DMS114 treated with DMSO at 0.1 percent for 48 hours (cell line): Measurements from ENCODE around the gene AOPEP.
"Not testable (repeated sequence)": the region's sequence is repeated elsewhere in the genome, so short reads cannot be mapped to it uniquely, and the experiment has no call there.

Experiments used
- DNase-seq: peaks from one replicate; lab custom pipeline; 2025; ENCODE audit not compliant: unreplicated experiment; lab: John Stamatoyannopoulos, UW

The AOPEP gene

DNA sequence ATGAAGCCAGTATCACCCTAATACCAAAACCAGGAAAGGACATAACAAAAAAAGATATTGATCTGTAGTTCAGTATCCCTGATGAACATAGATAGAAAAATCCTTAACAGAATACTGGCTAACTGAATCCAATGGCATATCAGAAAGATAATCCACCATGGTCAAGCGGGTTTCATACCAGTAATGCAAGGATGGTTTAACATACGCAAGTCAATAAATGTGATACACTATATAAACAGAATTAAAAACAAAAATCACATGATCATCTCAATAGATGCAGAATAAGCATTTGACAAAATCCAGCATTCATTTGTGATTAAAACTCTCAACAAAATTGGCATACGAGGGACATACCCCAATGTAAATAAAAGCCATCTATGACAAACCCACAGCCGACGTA lies 110.9 kb downstream of the AOPEP start:
- DNase-seq, result no peak

DNA sequence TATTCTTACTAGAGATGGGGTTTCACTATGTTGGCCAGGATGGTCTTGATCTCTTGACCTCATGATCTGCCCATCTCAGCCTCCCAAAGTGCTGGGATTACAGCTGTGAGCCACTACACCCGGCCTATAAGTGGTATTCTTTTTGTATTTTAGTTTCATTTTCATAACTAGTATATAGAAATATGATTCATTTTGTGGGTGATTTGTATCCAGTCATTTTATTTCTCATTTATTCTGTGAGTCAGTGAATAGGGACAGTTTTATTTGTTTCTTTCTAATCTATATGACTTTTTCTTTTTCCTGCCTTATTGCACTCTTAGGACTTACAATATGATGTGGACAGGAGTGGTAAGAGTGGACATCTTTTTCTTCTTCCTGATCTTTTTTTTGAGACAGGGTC lies 112.9 kb downstream of the AOPEP start:
- no peak for DNase-seq

DNA sequence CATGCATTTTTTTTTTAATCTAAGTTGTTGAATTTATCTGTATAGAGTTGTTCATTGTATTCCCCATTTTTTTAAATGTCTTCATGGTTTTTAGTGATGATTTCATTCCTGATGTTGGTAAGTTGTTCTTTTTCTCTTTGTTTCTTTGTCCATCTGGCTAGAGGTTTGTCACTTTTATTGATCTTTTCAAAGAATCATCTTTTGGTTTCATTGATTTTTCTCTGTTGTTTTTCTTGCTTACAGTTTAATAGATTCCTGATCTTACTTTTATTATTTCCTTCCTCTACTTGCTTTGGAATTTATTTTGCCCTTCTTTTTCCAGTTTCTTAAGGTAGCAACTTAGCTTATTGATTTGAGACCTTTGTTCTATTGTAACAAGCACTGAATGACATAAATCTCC lies 114.2 kb downstream of the AOPEP start:
- no peak for DNase-seq

DNA sequence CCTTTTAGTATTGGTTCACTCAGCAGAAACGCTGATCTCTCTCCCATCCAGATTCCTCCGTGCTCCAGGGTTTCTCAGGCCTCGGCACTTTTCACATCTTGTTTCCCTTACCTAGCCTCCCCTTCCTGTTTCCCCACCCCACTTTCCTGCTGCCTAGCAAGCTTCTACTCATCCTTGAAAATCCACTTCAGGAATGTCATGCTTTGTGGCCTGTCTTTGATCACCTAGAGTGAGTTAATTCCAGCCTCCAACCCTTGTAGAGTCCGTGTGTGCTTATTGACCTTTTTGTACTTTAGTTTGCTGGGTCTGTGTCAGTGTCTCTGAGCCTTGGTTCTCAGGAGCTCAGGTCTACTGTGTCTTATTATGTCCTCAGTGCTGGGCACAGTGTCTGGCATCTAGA lies 116.6 kb downstream of the AOPEP start:
- no peak for DNase-seq

DNA sequence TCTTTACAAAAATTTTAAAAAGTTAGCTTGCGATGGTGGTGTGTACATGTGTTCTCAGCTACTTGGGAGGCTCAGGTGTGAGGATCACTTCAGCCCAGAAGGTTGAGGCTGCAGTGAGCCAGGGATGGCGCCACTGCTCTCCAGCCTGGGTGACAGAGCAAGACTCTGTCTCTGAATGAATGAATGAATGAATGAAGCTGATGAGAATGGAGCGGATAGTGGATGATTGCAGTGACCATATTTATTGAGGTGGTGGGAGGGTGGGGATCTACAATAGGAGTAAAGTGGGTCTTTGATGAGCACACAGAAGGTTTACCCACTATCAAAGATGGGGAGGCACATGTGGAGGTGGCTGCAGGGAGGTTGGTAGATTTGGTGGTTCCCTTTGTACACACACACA lies 120.2 kb downstream of the AOPEP start:
- no peak for DNase-seq

DNA sequence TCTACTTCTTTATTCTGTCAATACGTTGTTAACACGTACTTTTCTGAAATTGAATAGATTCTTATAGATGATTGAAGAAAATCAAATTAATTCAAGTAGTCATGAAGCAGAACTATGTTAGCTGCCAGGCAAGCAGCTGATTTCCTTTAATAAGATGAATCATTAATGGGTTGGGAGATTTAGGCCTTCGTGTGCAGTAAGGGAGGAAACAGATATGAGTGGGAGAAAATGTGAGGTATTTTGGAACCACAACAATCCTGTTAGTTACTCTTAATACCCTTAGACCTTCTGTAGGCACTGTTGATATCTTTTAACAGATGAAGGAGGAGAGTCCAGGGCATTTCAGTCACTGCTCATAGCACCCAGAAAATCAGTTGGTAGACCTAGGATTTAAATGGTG lies 121.0 kb downstream of the AOPEP start:
- no peak for DNase-seq

DNA sequence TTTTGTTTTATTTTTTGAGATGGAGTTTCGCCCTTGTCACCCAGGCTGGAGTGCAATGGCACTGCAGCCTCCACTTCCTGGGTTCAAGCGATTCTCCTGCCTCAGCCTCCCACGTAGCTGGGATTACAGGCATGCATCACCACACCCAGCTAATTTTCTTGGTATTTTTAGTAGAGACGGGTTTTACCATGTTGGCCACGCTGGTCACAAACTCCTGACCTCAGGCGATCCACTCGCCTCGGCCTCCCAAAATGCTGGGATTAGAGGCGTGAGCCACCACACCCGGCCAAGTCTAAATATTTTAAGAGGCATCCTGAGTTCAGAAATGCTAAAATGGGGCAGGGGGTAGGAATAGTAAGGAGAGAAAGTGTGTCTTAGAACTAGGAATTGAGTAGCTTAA lies 122.3 kb downstream of the AOPEP start:
- not testable (repeated sequence) for DNase-seq

DNA sequence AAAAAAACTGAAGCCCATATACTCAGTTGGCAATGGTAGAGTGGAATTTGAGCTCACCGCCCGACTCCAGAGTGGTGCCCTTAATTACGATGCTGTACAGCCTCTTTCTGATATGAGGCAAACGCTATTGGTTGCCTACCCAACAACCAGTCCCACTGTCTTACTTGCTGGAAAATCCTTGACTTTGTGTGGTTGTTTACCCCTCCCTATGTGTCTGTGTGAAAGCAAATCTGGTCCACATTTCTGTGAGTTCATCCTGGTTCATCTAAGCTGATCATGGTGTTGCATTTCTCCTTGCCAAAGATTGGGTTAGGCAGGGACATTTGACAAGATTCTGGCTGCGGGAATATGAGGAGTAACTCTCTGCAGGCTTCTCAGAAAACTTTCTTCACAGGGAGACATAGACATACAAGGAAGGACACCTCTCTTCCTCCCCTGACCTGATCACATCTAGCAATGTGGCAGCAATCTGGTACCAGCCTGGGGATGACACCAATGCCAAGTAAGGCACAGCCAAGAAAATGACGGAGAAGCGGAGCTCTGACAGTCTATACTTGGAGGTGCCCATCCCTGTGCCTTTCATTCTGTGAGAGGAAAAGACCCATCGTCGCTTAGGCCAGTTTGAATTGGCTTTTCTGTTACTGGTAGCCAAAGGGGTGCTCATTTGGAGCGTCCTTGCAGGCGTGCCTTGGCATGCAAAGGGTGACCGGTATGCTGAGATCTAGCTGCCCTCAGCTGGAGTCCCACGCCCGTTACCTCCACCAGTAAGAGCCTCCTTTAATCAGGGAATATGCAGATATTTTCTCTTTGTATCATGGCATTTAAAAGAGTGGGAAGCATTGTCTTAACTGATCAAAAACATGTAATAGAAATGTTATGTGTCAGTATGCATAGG lies 124.3 kb downstream of the AOPEP start:
- DNase-seq, result no peak

DNA sequence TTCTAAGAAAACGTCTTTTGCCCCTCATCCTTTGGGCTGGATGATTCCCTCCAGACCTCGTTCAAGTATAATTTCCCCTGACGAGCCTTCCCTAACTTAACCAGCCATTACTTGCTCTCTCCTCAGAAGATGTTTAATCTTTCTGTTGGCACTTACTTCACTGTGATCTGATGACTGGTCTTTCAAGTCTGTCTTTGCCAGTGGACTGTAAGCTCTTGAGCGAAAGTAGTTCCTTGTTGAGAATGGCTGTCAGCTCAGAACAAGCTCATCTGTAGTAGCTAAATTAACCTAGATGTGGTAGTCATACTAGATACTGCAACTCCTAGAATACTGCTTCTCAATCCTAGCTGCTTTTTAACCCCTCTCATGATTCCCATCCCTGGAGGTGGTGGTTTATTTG lies 125.0 kb downstream of the AOPEP start:
- DNase-seq, result no peak

DNA sequence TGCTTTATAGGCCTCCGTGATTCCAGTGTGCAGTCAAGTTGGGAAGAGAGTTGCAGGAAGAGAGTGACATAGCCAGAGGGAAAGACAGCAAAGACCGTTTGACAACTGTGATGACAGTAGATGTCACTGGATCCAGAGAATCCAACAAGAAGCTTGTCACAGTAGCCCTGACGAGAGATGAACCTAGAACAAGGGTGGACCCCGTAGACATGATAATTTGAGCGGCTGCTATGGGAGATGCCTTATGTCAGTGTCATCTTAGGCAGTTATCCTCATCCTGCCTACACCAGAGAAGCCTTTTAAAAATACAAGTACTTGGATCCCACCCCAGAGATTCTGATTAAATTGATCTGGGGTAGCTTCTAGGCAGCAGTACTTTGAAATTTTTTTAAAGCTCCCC lies 125.4 kb downstream of the AOPEP start:
- DNase-seq, result no peak

DNA sequence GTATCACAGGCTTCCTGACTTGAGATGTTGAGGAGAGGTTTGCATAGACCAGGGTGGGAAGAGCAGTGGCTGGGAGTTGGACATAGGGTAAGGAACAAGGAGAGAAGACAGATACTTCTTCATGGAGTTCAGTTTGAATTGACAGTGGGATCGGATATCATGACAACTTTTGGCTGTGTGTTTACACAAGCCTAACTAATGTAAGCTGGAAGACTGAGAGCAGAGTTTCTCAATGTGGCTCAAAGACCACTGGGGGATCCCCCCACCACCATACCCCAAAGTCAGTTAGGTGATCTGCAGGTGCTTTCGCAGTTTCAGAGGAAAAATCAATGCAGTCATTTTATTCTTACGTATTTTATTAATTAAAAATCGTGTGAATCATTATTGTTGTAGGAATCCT lies 125.9 kb downstream of the AOPEP start:
- DNase-seq, result no peak

DNA sequence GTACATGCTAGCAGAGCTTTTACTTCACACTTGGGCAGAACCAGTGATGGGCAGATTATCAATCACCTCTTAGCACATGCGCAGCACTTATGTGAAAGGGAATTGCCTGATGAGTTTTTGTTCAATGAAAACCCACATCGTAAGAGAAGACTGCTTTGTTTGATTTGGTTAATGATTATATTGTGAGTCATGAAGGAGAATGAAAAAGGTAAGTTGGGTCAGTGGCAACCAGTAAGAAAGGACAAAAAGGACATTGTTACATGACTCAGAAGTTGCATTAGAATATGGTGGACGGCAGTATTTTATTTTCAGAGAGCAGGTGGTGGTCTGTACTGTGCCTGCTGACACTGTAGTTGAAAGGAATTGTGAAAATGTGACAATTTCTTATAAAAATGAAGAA lies 127.4 kb downstream of the AOPEP start:
- no peak for DNase-seq

DNA sequence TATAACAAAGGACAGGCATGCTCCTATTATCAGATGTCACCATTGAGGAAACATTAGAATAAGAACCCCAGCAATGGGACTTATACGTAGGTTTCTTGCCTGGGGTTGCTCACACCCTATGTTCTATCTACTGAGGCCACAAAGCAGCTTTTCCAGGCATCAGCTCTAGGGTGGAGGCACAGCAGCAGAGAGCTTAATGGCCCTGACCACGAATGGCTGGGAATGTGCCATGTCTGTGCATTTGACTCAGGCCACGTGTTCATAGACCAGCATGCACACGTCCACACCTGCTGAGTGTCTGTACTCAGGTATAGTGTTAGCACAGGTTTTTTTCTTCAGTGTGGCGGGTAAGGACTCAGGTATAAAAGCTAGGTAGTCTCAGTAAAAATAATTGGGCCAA lies 129.4 kb downstream of the AOPEP start:
- no peak for DNase-seq

DNA sequence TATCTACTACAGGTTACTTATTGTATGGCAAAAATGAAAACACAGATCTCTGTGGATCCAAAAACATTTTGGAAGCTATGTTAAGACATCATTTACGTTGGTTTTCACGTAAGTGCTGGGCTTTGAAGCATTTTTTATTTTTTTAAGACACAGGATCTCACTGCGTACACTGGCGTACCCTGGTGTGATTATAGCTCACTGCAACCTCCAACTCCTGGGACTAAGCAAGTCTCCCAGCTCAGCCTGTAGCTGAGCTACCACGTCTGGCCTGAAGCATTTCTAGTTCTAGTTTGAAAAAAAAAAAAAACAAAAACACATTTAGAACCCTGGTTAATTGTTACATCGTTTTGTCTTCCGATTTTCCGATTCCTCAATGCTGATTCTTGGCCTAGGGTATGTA lies 131.3 kb downstream of the AOPEP start:
- DNase-seq, result no peak

DNA sequence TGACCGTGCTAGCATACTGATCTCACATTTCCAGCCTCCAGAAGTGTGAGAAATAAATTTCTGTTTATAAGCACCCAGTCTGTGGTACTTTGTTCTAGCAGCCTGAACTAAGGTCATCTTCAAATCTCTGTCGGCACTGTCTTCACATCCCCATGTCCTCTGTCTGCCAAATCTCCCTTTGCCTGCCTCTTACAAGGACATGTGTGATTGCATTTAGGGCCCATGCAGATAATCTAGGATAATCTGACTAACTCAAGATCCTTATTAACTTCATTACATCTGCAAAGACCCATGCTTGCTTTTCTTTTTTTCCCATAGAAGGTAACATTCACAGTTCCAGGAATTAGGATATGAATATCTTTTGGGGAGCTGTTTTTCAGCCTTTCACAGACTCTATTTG lies 132.7 kb downstream of the AOPEP start:
- no peak for DNase-seq

DNA sequence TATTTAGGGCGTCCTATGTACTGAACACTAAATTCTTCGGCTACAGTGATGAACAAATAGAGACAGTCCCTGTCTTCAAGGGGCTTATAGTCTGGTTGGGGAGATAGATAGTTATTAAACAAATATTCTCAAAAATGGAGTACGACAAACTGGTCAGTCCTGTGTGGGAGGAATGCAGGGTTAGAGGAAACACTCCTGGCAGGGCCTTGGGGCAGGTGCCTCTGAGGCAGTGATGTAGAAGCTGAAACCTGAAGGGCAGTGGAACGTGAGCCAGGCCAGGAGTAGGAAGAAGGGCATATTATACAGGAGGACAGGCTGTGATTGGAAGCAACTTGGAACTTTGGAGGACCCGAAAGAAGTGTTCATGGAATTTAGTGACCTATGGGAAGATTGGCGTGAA lies 133.4 kb downstream of the AOPEP start:
- DNase-seq, result no peak

DNA sequence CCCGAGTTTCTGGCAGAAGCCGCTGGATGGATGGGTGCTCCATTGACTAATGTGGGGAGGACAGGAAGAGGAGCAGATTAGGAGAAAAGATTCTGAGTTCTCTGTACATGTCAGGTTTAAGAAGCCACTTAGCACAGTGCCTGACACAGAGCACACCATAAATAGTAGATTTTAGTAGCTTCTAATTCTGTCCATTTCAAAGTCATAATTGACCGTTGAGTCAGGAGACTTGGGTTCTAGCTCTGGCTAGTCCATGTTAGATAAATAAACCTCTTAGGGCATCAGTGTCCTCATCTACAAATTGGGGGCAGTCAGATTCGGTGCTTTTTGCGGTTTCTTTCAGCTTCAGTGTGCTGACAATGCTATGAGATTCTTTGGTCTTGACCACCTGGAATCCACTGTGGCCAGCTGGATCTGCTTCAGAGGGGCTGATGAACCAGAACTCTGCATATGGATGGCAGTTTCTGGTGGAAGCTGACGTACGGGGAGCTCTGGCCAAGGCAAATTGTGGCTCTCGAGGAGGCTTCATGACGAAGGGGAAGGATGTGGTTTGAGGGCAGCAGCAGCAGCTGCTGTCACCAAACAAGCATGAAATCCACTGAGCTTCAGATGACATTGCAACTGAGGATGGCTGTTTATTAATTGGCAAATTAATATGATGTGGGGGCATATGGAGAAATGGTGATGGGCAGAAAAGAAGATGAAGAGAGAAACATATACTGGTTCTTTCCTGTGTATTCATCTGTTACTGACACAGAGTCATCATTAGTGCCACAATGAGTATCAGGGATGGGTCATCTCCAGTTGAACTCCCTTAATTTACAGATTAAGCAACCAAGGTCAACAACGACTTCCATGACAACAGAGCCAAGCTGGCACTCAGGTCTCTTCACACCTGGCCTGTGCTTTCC lies 134.4 kb downstream of the AOPEP start:
- no peak for DNase-seq

DNA sequence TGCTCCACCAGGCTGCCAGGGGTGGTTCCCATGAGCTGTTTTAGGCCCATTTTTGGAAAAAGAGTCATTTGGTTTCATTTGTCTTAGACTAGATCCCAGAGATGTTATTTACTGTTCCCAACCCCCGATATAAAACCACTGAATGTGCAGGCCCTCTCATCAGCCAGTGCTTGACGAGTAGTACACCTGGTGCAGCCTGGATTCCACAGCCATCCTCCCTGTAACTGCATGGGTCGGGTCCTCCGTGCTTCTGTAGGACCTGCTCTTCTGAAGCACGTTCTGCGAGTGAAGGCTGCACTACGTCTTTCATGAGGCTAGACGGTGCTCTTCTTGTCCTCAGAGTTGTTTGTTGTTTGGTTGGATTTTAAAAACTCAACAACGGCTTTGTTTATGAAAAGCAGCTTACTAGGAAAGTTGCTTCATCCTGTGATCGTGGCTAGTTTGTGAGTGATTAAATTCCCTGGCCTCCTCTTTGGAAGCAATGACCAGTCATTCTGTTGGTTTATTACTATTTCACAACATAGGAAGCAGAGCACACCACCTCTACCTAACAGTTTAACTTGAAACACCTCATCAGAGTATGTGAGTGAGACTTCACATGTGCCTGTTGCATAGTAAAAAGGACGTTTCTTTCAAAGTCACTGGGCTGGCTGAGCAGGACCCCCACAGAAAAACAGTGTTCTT lies 135.2 kb downstream of the AOPEP start:
- DNase-seq, result no peak

DNA sequence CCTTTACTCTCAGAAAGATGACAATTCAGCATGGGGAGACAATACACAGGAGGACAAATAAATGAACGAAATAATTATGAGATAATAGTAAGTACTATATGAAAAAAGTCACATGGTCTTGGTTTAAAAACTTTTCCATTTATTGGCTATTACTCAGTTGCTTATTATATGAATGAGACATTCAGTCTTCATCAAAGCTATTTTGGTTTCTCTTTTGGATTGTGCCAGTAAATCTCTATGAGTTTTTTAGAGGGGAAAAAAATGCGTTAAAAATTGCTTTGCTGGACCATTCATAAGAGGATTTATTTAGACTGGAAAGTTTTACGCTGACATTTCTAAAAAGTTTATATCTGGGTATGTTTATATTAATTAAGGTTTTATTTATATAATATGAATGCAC lies 137.7 kb downstream of the AOPEP start:
- DNase-seq, result no peak

DNA sequence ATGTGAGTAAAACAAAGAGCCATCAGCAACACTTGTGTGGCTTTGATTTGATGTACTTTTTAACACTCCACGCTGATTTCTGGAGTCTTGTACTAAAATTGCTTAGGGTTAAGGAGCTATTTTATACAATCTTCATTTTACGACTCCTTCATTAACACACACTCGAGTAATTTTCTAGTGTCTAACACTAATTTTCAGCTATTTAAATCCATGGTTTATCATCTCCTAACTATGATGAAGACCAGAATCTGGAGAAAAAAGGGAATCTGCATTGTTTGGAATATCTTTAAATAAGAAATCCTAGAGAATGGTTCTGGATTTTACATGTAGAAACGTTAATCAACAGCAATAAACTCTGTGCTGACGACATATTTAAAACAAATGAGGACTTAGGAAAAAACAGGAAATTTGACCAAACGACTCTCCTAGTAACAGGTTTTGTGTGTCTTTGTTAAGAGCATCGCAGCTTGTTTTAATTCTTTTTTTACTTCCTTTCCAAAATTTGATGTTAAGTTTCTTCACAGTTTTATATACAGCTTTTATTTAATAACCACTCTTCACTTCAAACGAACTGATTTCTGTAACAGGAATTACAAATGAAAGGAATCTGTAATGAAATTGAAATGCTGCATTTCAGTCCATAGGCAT lies 138.5 kb downstream of the AOPEP start:
- DNase-seq, result no peak
